Activated CD4-positive, alpha-beta memory T cell treated with anti-CD3 and anti-CD28 coated beads, Interleukin-2, amount 10 ng/mL, durations not matched to agents 7 days and 5 days (primary cell): ENCODE results near the gene DUSP12. TPM values are rescaled to one million over a fixed set of nuclear protein-coding genes. Genes with fewer than 3 reads are reported as not detected.
"Not testable (repeated sequence)": the region's sequence is repeated elsewhere in the genome, so short reads cannot be mapped to it uniquely, and the experiment has no call there.

Experiments used
- CTCF ChIA-PET: fragments of 350-600 bp; sonication (Branson Sonifier 250); formaldehyde crosslinking; loops from one replicate; lab custom pipeline; 2021; ENCODE audit warnings: antibody characterized with exemption, inconsistent platforms; lab: Charles Lee
- POLR2A ChIA-PET: fragments of 350-600 bp; sonication (Branson Sonifier 250); formaldehyde crosslinking; loops from one replicate; lab custom pipeline; 2021; ENCODE audit warnings: antibody characterized with exemption; lab: Charles Lee
- DNase-seq: peaks from one replicate; pipeline ENCODE4 v3.0.0-alpha.2; 2020
- H3K27ac Mint-ChIP-seq: one replicate; pipeline ENCODE4 v1.8.0; 2021; ENCODE audit warnings: mild to moderate bottlenecking, mixed read lengths
- H3K27me3 Mint-ChIP-seq: one replicate; pipeline ENCODE4 v1.8.0; 2021; ENCODE audit warnings: mixed read lengths
- H3K36me3 Mint-ChIP-seq: one replicate; pipeline ENCODE4 v1.8.0; 2021; ENCODE audit warnings: low read depth, mixed read lengths
- H3K4me1 Mint-ChIP-seq: one replicate; pipeline ENCODE4 v1.8.0; 2021; ENCODE audit warnings: mixed read lengths
- H3K4me3 Mint-ChIP-seq: one replicate; pipeline ENCODE4 v1.8.0; 2021; ENCODE audit warnings: mild to moderate bottlenecking, mixed read lengths
- H3K9me3 Mint-ChIP-seq: one replicate; pipeline ENCODE4 v1.8.0; 2021; ENCODE audit warnings: mixed read lengths
- total RNA-seq, 2 experiments: library from RNA; stranded (reverse); gene quantifications; one replicate each; pipeline ENCODE4 v1.2.3, GENCODE V29; 2021

The DUSP12 gene
- total RNA-seq, 2 experiments from 2014 or later = 23.4 to 23.5 TPM

DNA sequence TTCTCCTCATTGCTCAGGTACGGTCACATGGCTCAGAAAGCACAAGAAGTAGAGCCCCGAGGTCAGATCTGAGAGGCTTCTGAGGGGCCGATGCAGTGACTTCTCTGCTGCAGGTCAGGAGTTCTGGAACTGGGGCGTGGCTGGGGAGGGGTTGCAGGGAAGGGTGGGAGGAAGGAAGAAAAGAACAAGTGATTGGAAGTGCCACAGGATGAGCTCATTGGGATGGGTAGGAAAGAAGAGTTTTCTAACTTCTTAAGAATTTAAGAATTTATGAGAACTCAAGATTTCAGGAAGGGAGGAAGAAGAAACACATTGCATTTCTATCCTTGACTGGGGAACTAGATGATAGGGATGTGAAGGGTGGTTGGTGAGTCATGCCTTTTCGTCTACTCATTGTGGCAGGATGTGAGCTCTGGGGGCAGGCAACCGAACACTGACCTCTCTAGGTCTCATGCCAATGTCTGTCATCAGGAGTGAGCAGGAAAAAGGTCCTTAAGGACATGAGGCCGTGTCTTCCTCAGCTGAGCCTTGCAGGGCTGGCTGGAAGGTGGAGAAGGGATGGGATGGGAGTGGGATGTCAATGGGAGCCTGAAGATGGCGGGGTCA, 27.7 kb upstream of the DUSP12 start:
- Mint-ChIP-seq H3K4me3 (no peak overlapping the region), H3K27ac (no peak overlapping the region), H3K9me3 (no peaks in the 10 kb centered on the region), H3K27me3 (peaks cover 45% of the 10 kb centered on the region), H3K36me3 (no peaks in the 10 kb centered on the region), H3K4me1 (peaks cover 40% of the 10 kb centered on the region)
- peak; percentile 24 for DNase-seq
- ChIA-PET POLR2A (interaction anchor here (1.2 kb wide), 1 partner anchor 17 kb away, joined by 3 read pairs; no protein-coding TSS in a partner anchor), CTCF (interaction anchor here (0.5 kb wide), 1 partner anchor 172 kb away, joined by 3 read pairs; no protein-coding TSS in a partner anchor)

DNA sequence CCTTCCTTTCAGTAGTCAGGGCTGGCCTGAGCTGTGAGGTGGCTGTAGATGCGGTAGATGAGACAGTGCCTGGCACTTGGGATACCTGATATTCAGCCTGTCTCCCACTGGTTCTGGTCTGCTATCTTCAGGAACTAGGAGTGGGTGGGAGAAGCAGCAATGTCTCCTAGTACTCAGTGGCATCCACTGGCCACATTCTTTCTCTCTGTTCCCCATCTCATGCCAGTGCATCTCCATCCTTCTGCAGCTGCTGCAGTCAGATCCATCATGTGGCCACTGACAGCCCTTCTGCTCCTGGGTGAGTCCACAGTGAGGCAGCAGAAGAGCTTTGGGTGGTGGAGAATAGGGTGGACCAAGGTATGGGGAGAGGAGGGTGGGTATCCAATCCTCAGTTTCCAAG, 27.2 kb upstream of the DUSP12 start:
- H3K27me3 Mint-ChIP-seq = peaks cover 40% of the 10 kb centered on the region
- no peak overlapping the region for H3K4me3 Mint-ChIP-seq
- ChIA-PET POLR2A (interaction anchor here (1.2 kb wide), 1 partner anchor 17 kb away, joined by 3 read pairs; no protein-coding TSS in a partner anchor), CTCF (no interaction called here)
- DNase-seq = no peak
- H3K4me1 Mint-ChIP-seq = peaks cover 41% of the 10 kb centered on the region
- H3K9me3 Mint-ChIP-seq = no peaks in the 10 kb centered on the region
- H3K27ac Mint-ChIP-seq = no peak overlapping the region
- no peaks in the 10 kb centered on the region for H3K36me3 Mint-ChIP-seq

- Mint-ChIP-seq H3K4me1 (peaks cover 47% of the 10 kb centered on the region), H3K9me3 (no peaks in the 10 kb centered on the region), H3K4me3 (no peak overlapping the region), H3K27me3 (peaks cover 45% of the 10 kb centered on the region), H3K27ac (no peak overlapping the region), H3K36me3 (peaks cover 3% of the 10 kb centered on the region)
- POLR2A ChIA-PET = no interaction called here
- CTCF ChIA-PET = interaction anchor here (1.0 kb wide), 1 partner anchor 15 kb away, joined by 3 read pairs; no protein-coding TSS in a partner anchor
- no peak for DNase-seq
Measured at GRCh38 chr1:161723459-161724141, 26.0 kb upstream of the DUSP12 start.

DNA sequence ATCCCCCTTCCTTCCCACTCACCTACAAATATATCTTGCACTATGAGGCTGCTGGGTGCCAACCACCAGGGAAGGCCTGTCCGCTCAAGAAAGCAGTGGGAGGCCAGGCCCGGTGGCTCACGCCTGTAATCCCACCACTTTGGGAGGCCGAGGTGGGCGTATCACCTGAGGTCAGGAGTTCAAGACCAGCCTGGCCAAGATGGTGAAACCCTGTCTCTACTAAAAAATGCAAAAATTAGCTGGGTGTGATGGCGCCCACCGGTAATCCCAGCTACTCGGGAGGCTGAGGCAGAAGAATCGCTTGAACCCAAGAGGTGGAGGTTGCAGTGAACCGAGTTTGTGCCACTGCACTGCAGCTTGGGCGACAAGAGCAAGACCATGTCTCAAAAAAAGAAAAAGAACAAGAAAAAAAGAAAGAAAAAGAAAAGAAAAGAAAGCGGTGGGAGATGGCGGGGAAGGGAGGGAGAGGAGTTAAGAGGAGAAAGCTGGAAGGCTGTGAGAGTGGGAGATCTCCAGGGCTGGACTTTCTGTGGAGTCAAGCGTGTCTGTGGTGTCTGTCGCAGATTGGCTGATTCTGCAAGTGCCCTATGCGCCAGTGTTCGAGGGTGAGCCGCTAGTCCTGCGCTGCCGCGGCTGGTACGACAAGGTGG, 24.2 kb upstream of the DUSP12 start:
- DNase-seq, H3K36me3 Mint-ChIP-seq, H3K9me3 Mint-ChIP-seq: not testable (repeated sequence)
- POLR2A ChIA-PET = interaction anchor here (0.6 to 3.8 kb wide), 5 partner anchors 11 to 411 kb away, joined by 3 to 23 read pairs (median 7); partner anchors contain the start of genes DUSP12 and SDHC
- H3K4me3 Mint-ChIP-seq = peak overlapping the region; percentile 78
- CTCF ChIA-PET = interaction anchor here (0.8 to 2.4 kb wide), 10 partner anchors 10 to 243 kb away, joined by 3 to 17 read pairs (median 6); no protein-coding TSS in a partner anchor
- H3K27ac Mint-ChIP-seq = peak overlapping the region; percentile 56
- peaks cover 56% of the 10 kb centered on the region for H3K4me1 Mint-ChIP-seq
- peaks cover 54% of the 10 kb centered on the region for H3K27me3 Mint-ChIP-seq

- Mint-ChIP-seq H3K36me3 (peaks cover 3% of the 10 kb centered on the region), H3K27me3 (peaks cover 59% of the 10 kb centered on the region), H3K9me3 (no peaks in the 10 kb centered on the region), H3K4me1 (peaks cover 60% of the 10 kb centered on the region), H3K27ac (peak overlapping the region; percentile 56), H3K4me3 (peak overlapping the region; percentile 78)
- DNase-seq = peak; percentile 39
- ChIA-PET CTCF (interaction anchor here (0.8 to 2.4 kb wide), 11 partner anchors 10 to 243 kb away, joined by 3 to 17 read pairs (median 6); partner anchors contain the start of gene DUSP12), POLR2A (interaction anchor here (0.6 to 3.8 kb wide), 6 partner anchors 11 to 412 kb away, joined by 3 to 23 read pairs (median 6); partner anchors contain the start of genes DUSP12 and SDHC)
Measured at GRCh38 chr1:161725908-161726472, 23.6 kb upstream of the DUSP12 start.

GRCh38 chr1:161726473-161727255, 22.9 kb upstream of the DUSP12 start:
- peak; percentile 74 for DNase-seq
- Mint-ChIP-seq H3K27me3 (peaks cover 66% of the 10 kb centered on the region), H3K4me3 (peak overlapping the region; percentile 78), H3K36me3 (peaks cover 3% of the 10 kb centered on the region), H3K4me1 (peaks cover 60% of the 10 kb centered on the region), H3K9me3 (no peaks in the 10 kb centered on the region), H3K27ac (peak overlapping the region; percentile 56)
- ChIA-PET CTCF (interaction anchor here (0.8 to 2.4 kb wide), 12 partner anchors 9 to 244 kb away, joined by 3 to 17 read pairs (median 6); partner anchors contain the start of gene DUSP12), POLR2A (interaction anchor here (0.6 to 3.8 kb wide), 8 partner anchors 10 to 413 kb away, joined by 3 to 23 read pairs (median 4); partner anchors contain the start of genes DUSP12 and SDHC)

DNA sequence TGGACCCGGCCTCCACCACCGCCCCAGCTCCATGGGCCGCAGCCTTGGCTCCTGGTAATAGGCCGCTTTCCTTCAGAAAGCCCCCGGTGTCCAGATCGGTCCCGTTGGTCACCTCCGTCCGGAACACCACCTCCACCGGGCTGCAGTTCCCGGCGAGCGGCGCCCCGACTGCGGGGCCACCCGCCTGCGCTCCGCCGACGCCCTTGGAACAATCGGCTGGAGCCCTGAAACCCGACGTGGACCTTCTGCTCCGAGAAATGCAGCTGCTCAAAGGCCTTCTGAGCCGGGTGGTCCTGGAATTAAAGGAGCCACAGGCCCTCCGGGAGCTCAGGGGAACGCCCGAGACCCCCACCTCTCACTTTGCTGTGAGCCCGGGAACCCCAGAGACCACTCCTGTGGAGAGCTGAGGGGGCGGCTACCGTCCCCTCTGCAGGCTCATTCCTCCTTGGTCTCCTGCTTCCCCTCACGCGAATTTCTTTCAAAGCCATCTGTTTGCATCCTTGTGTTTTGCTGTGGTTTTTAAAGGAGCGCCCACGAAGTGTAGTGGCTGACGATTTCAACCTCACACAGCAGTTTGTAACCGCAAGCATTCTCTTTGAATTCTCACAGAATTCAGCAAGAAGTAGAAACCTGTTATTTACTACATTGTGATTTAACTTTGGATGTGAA, 22.2 kb upstream of the DUSP12 start:
- CTCF ChIA-PET = interaction anchor here (0.9 to 2.4 kb wide), 9 partner anchors 8 to 245 kb away, joined by 3 to 17 read pairs (median 6); partner anchors contain the start of gene DUSP12
- Mint-ChIP-seq H3K27me3 (peaks cover 64% of the 10 kb centered on the region), H3K4me3 (peak overlapping the region; percentile 78), H3K9me3 (no peaks in the 10 kb centered on the region), H3K36me3 (peaks cover 3% of the 10 kb centered on the region), H3K4me1 (peaks cover 52% of the 10 kb centered on the region), H3K27ac (peak overlapping the region; percentile 81)
- POLR2A ChIA-PET = interaction anchor here (1.1 to 3.8 kb wide), 6 partner anchors 9 to 197 kb away, joined by 3 to 23 read pairs (median 6); partner anchors contain the start of gene DUSP12
- DNase-seq = peak; percentile 52

- H3K9me3 Mint-ChIP-seq = no peaks in the 10 kb centered on the region
- H3K27me3 Mint-ChIP-seq = peaks cover 65% of the 10 kb centered on the region
- CTCF ChIA-PET = interaction anchor here (2.3 kb wide), 1 partner anchor 10 kb away, joined by 15 read pairs; no protein-coding TSS in a partner anchor
- POLR2A ChIA-PET = interaction anchor here (1.9 to 3.8 kb wide), 2 partner anchors 21 kb away, joined by 6 to 23 read pairs; partner anchors contain the start of gene DUSP12
- H3K36me3 Mint-ChIP-seq = peaks cover 3% of the 10 kb centered on the region
- H3K4me3 Mint-ChIP-seq = no peak overlapping the region
- no peak for DNase-seq
- no peak overlapping the region for H3K27ac Mint-ChIP-seq
- peaks cover 51% of the 10 kb centered on the region for H3K4me1 Mint-ChIP-seq
Measured at GRCh38 chr1:161728376-161729226, 21.0 kb upstream of the DUSP12 start.

GRCh38 chr1:161730050-161730564, 19.5 kb upstream of the DUSP12 start:
- H3K4me1 Mint-ChIP-seq = peaks cover 48% of the 10 kb centered on the region
- ChIA-PET CTCF (interaction anchor here (0.6 to 2.3 kb wide), 4 partner anchors 9 to 1387 kb away, joined by 3 to 15 read pairs (median 4); no protein-coding TSS in a partner anchor), POLR2A (interaction anchor here (0.8 to 1.9 kb wide), 2 partner anchors 20 to 107 kb away, joined by 3 to 6 read pairs; partner anchors contain the start of gene DUSP12)
- peaks cover 59% of the 10 kb centered on the region for H3K27me3 Mint-ChIP-seq
- no peak overlapping the region for H3K4me3 Mint-ChIP-seq
- no peaks in the 10 kb centered on the region for H3K9me3 Mint-ChIP-seq
- peak; percentile 30 for DNase-seq
- peaks cover 3% of the 10 kb centered on the region for H3K36me3 Mint-ChIP-seq
- H3K27ac Mint-ChIP-seq = peak overlapping the region; percentile 12

- no peak for DNase-seq
- Mint-ChIP-seq H3K27me3 (peaks cover 48% of the 10 kb centered on the region), H3K36me3 (peaks cover 3% of the 10 kb centered on the region), H3K4me1 (peaks cover 43% of the 10 kb centered on the region), H3K4me3 (no peak overlapping the region), H3K9me3 (no peaks in the 10 kb centered on the region), H3K27ac (no peak overlapping the region)
- ChIA-PET POLR2A (no interaction called here), CTCF (no interaction called here)
Measured at GRCh38 chr1:161731241-161731640, 18.3 kb upstream of the DUSP12 start.
